ENCODE results near the gene IL18BP.

Gene IL18BP

GRCh38 chr11:72042064-72042745 is 43.5 kb downstream of the IL18BP start:
- no peak for TF ChIP-seq CTCF (IDR thresholded peaks at IDR 0.05; ENCODE audit: borderline replicate concordance, insufficient read depth, low read depth, low read length)
- H3K4me3 ChIP-seq (ENCODE audit: low read depth, low read length): peak overlapping the region; percentile 56

GRCh38 chr11:72045849-72046248 is 47.1 kb downstream of the IL18BP start:
- no peak for TF ChIP-seq CTCF (IDR thresholded peaks at IDR 0.05; ENCODE audit: borderline replicate concordance, insufficient read depth, low read depth, low read length)
- H3K4me3 ChIP-seq (ENCODE audit: low read depth, low read length): no peak overlapping the region

GRCh38 chr11:72048766-72049460 is 50.2 kb downstream of the IL18BP start:
- no peak for TF ChIP-seq CTCF (IDR thresholded peaks at IDR 0.05; ENCODE audit: borderline replicate concordance, insufficient read depth, low read depth, low read length)
- H3K4me3 ChIP-seq (ENCODE audit: low read depth, low read length): no peak overlapping the region

Measured in GM12875 (cell line).